ENCODE measurements around the gene HID1. TPM values are rescaled to one million over a fixed set of nuclear protein-coding genes. Genes with fewer than 3 reads are reported as not detected.
"Not testable (repeated sequence)": the region's sequence is repeated elsewhere in the genome, so short reads cannot be mapped to it uniquely, and the experiment has no call there.

HID1 gene
- total and polyA plus RNA-seq, 2 donors (not counting 1 experiment from before 2014, with no cell fraction given) = 3.9 to 4.0 TPM

GRCh38 chr17:75008373-75008772, 35.8 kb upstream of the HID1 start:
- no peaks in the 10 kb centered on the region for H4K20me1 ChIP-seq (ENCODE audit: control insufficient read depth, insufficient read depth, low read length, poor library complexity, severe bottlenecking)
- 74% methylated on average over 5 of the region's 6 CpGs for WGBS (ENCODE audit: insufficient coverage)
- no peak overlapping the region for H3K4me3 ChIP-seq (ENCODE audit: control extremely low read depth in 1 of 5, extremely low read depth in 1 of 5, insufficient read depth in 1 of 5, low read depth in 2 of 5, low read length in 4 of 5)
- H3K4me1 ChIP-seq (ENCODE audit: control insufficient read depth in 2 of 2, insufficient read depth in 2 of 2, low read length in 2 of 2) = peaks cover 9 to 11% of the 10 kb centered on the region in 2 donors
- no peak for ATAC-seq (ENCODE audit: low read depth)
- peaks cover 7% of the 10 kb centered on the region for H3K79me2 ChIP-seq (ENCODE audit: control insufficient read depth, insufficient read depth, low read length)
- H3K27me3 Mint-ChIP-seq = no peaks in the 10 kb centered on the region
- no peaks in the 10 kb centered on the region for H3K36me3 ChIP-seq (replicated peaks in 1 of 2; ENCODE audit: control extremely low read depth in 1 of 2, control insufficient read depth in 1 of 2, extremely low read depth in 1 of 2, insufficient read depth in 2 of 2, low read length in 1 of 2)
- H3K4me3 Mint-ChIP-seq = no peak overlapping the region
- peaks cover 14% of the 10 kb centered on the region for H3K4me1 Mint-ChIP-seq
- POLR2A ChIA-PET = no interaction called here
- no peaks in the 10 kb centered on the region for H3K9me3 Mint-ChIP-seq (ENCODE audit: insufficient read depth)
- no peak overlapping the region for H2AFZ ChIP-seq (ENCODE audit: insufficient read depth, low read depth, low read length, poor library complexity, severe bottlenecking)
- no peak overlapping the region for H3K4me2 ChIP-seq (replicated peaks; ENCODE audit: low read depth, low read length, poor library complexity, severe bottlenecking)
- intact Hi-C loops (cut with micrococcal nuclease) = no loop called here
- TF ChIP-seq CTCF (IDR thresholded peaks at IDR 0.05) = no peak
- no peak for TF ChIP-seq EZH2 (IDR thresholded peaks at IDR 0.05; ENCODE audit: borderline replicate concordance, insufficient read depth, low read depth, low read length, poor library complexity, severe bottlenecking)
- no peak overlapping the region for H3K27ac Mint-ChIP-seq
- no peak for DNase-seq
- CTCF ChIA-PET = interaction anchor here (1.2 kb wide), 1 partner anchor 10 kb away, joined by 3 read pairs; no protein-coding TSS in a partner anchor
- no peak overlapping the region for H3K27ac ChIP-seq (ENCODE audit: low read length in 2 of 2)
- peaks cover 0 to 4% (median 0%) of the 10 kb centered on the region in 4 experiments for H3K27me3 ChIP-seq (replicated peaks in 1 of 4; ENCODE audit: control extremely low read depth in 1 of 4, control insufficient read depth in 3 of 4, insufficient read depth in 4 of 4, low read length in 3 of 4)
- no peak overlapping the region for H3K9ac ChIP-seq (ENCODE audit: low read length)
- H3K9me3 ChIP-seq (ENCODE audit: control extremely low read depth in 1 of 3, control insufficient read depth in 2 of 3, insufficient read depth in 1 of 3, low read length in 2 of 3) = no peaks in the 10 kb centered on the region

- intact Hi-C loops (cut with micrococcal nuclease) = no loop called here
- no peaks in the 10 kb centered on the region for H4K20me1 ChIP-seq (ENCODE audit: control insufficient read depth, insufficient read depth, low read length, poor library complexity, severe bottlenecking)
- Mint-ChIP-seq H3K9me3 (ENCODE audit: insufficient read depth) (no peaks in the 10 kb centered on the region), H3K27ac (no peak overlapping the region), H3K27me3 (peaks cover 4% of the 10 kb centered on the region), H3K4me1 (no peaks in the 10 kb centered on the region), H3K4me3 (no peak overlapping the region)
- no peaks in the 10 kb centered on the region for H3K4me1 ChIP-seq (ENCODE audit: control insufficient read depth in 2 of 2, insufficient read depth in 2 of 2, low read length in 2 of 2)
- DNase-seq (no peak), ATAC-seq (ENCODE audit: low read depth) (no peak)
- no peak overlapping the region for H3K4me2 ChIP-seq (replicated peaks; ENCODE audit: low read depth, low read length, poor library complexity, severe bottlenecking)
- CTCF ChIA-PET = interaction anchor here (2.3 kb wide), 1 partner anchor 45 kb away, joined by 21 read pairs; no protein-coding TSS in a partner anchor
- no peak overlapping the region for H3K27ac ChIP-seq (ENCODE audit: low read length in 2 of 2)
- H3K4me3 ChIP-seq (ENCODE audit: control extremely low read depth in 1 of 5, extremely low read depth in 1 of 5, insufficient read depth in 1 of 5, low read depth in 2 of 5, low read length in 4 of 5) = no peak overlapping the region
- H3K27me3 ChIP-seq (replicated peaks in 1 of 4; ENCODE audit: control extremely low read depth in 1 of 4, control insufficient read depth in 3 of 4, insufficient read depth in 4 of 4, low read length in 3 of 4) = peaks cover 0 to 4% (median 0%) of the 10 kb centered on the region in 4 experiments
- 97% methylated on average over 4 of the region's 5 CpGs for WGBS (ENCODE audit: insufficient coverage)
- TF ChIP-seq EZH2 (IDR thresholded peaks at IDR 0.05; ENCODE audit: borderline replicate concordance, insufficient read depth, low read depth, low read length, poor library complexity, severe bottlenecking) (no peak), CTCF (IDR thresholded peaks at IDR 0.05) (no peak)
- no peaks in the 10 kb centered on the region for H3K79me2 ChIP-seq (ENCODE audit: control insufficient read depth, insufficient read depth, low read length)
- no peak overlapping the region for H2AFZ ChIP-seq (ENCODE audit: insufficient read depth, low read depth, low read length, poor library complexity, severe bottlenecking)
- H3K36me3 ChIP-seq (replicated peaks in 1 of 2; ENCODE audit: control extremely low read depth in 1 of 2, control insufficient read depth in 1 of 2, extremely low read depth in 1 of 2, insufficient read depth in 2 of 2, low read length in 1 of 2) = no peaks in the 10 kb centered on the region
- H3K9me3 ChIP-seq (ENCODE audit: control extremely low read depth in 1 of 3, control insufficient read depth in 2 of 3, insufficient read depth in 1 of 3, low read length in 2 of 3) = no peaks in the 10 kb centered on the region
- POLR2A ChIA-PET = interaction anchor here (0.6 kb wide), 1 partner anchor 1673 kb away, joined by 4 read pairs; no protein-coding TSS in a partner anchor
- H3K9ac ChIP-seq (ENCODE audit: low read length) = no peak overlapping the region
These were observed 34.1 kb upstream of the HID1 start for GRCh38 chr17:75006653-75007052.

- H3K9me3 Mint-ChIP-seq (ENCODE audit: insufficient read depth); H3K4me1 Mint-ChIP-seq; DNase-seq; H3K4me3 ChIP-seq (ENCODE audit: control extremely low read depth in 1 of 5, extremely low read depth in 1 of 5, insufficient read depth in 1 of 5, low read depth in 2 of 5, low read length in 4 of 5); H3K4me3 Mint-ChIP-seq; H3K4me2 ChIP-seq (replicated peaks; ENCODE audit: low read depth, low read length, poor library complexity, severe bottlenecking); H3K27ac Mint-ChIP-seq; POLR2A ChIA-PET; H4K20me1 ChIP-seq (ENCODE audit: control insufficient read depth, insufficient read depth, low read length, poor library complexity, severe bottlenecking); intact Hi-C loops (cut with micrococcal nuclease); H3K36me3 ChIP-seq (replicated peaks in 1 of 2; ENCODE audit: control extremely low read depth in 1 of 2, control insufficient read depth in 1 of 2, extremely low read depth in 1 of 2, insufficient read depth in 2 of 2, low read length in 1 of 2); H3K27ac ChIP-seq (ENCODE audit: low read length in 2 of 2); H3K9me3 ChIP-seq (ENCODE audit: control extremely low read depth in 1 of 3, control insufficient read depth in 2 of 3, insufficient read depth in 1 of 3, low read length in 2 of 3); H2AFZ ChIP-seq (ENCODE audit: insufficient read depth, low read depth, low read length, poor library complexity, severe bottlenecking); H3K27me3 ChIP-seq (replicated peaks in 1 of 4; ENCODE audit: control extremely low read depth in 1 of 4, control insufficient read depth in 3 of 4, insufficient read depth in 4 of 4, low read length in 3 of 4); H3K4me1 ChIP-seq (ENCODE audit: control insufficient read depth in 2 of 2, insufficient read depth in 2 of 2, low read length in 2 of 2); ATAC-seq (ENCODE audit: low read depth); H3K27me3 Mint-ChIP-seq; H3K9ac ChIP-seq (ENCODE audit: low read length); H3K79me2 ChIP-seq (ENCODE audit: control insufficient read depth, insufficient read depth, low read length): not testable (repeated sequence)
- CTCF ChIA-PET = interaction anchor here (1.0 to 2.3 kb wide), 2 partner anchors 9 to 44 kb away, joined by 4 to 21 read pairs; no protein-coding TSS in a partner anchor
- 89% methylated on average over 1 of the region's 6 CpGs for WGBS (ENCODE audit: insufficient coverage)
These were observed 33.5 kb upstream of the HID1 start for GRCh38 chr17:75006084-75006483.

Data from B cell (primary cell).